Measurements from ENCODE around the gene SDR42E2. TPM values are rescaled to one million over a fixed set of nuclear protein-coding genes. Genes with fewer than 3 reads are reported as not detected.

SDR42E2 gene
- total and polyA plus RNA-seq, 2 of the 8 experiments (the other 6 are each of a cell fraction or from before 2014, with no cell fraction given), result 0.08 TPM; not detected in 1

DNA sequence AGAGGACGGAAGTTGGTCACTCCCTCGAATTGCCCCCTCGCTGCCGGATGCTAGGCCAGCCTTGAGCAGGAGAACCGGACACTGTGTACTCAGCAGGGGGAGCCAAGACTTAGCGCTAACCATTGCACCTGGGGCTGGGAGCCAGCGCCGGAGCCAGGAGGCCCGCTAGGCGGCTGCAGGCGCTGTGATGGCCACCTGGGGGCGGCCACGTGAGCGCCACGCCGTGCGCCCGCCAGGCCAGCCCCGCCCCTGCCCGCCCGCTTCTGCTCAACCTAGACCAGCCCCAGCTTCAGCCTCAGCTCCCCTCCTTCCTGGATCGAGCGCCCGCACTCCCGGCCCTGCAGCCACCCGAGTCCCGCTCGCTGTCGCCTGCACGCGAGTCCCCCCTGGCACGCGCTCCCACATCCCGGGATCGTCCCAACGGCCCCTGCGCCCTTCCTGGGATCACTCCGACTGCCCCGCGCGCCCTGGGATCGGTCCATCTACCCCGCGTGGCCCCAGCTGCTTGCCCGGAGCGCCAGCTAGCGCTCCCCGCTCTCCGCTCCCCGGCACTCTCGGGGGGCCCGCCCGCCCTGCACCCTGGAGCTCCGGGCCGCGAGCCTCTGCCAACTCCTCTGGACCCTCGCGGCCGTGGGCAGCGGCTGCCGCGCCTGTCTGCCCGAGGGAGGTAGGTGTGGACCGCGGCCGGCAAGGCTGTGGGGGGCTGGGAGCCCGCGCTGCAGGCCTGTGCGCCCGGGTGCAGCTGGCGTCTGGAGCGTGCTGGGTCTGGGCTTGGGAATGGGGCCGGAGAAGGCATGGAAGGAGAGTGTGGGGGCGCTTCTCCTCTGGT lies 43.9 kb downstream of the SDR42E2 start, which contains the start of gene EEF2K:
TSS of gene EEF2K (plus strand) at position 266 of the 829 bp plus-strand sequence. CDS start 19,452 bp downstream, outside the sequence.
- Histone ChIP-seq H3K9me3 (ENCODE audit: insufficient read depth in 2 of 2, low read depth in 1 of 2, low read length in 1 of 2) (peaks cover 0 to 6% of the 10 kb centered on the region in 2 experiments; a peak in 1 of 4 replicates), H4K20me1 (replicated peaks in 1 of 2; ENCODE audit: control insufficient read depth in 1 of 2, insufficient read depth in 2 of 2, low read length in 2 of 2) (peaks cover 0 to 3% of the 10 kb centered on the region in 2 experiments), H2BK5ac (ENCODE audit: low read depth, low read length) (peak within 1 kb of the TSS; percentile 75; the same call in 1 of the 2 replicates), H2AK5ac (ENCODE audit: low read depth, low read length) (no peak within 1 kb of the TSS), H3K79me1 (ENCODE audit: low read depth, low read length) (peaks cover 5% of the 10 kb centered on the region; the same call in 1 of the 2 replicates), H4K5ac (ENCODE audit: insufficient read length, low read depth, low read length) (peak within 1 kb of the TSS; percentile 42), H3K79me2 (ENCODE audit: control insufficient read depth in 1 of 2, insufficient read depth in 2 of 2, low read length in 2 of 2) (peaks cover 3 to 40% of the 10 kb centered on the region in 2 experiments; a peak in 3 of 4 replicates), H3K14ac (ENCODE audit: insufficient read length) (no peak within 1 kb of the TSS), H4K8ac (ENCODE audit: extremely low read depth, insufficient read depth, low read length) (peak within 1 kb of the TSS; percentile 57), H2BK12ac (ENCODE audit: low read depth, low read length) (no peak within 1 kb of the TSS), H3K18ac (ENCODE audit: extremely low read depth, low read length) (peak within 1 kb of the TSS; percentile 94), H3K4me2 (ENCODE audit: insufficient read depth in 1 of 2, low read depth in 2 of 2, low read length in 2 of 2) (peak within 1 kb of the TSS; percentile 73 to 77), H3K4me1 (replicated peaks in 1 of 4; ENCODE audit: control insufficient read depth in 3 of 4, insufficient read depth in 4 of 4, low read length in 3 of 4) (peaks cover 0 to 7% (median 4%) of the 10 kb centered on the region in 4 experiments; a peak in 4 of 7 replicates), H2AFZ (ENCODE audit: low read length) (no peak within 1 kb of the TSS), H3K23me2 (ENCODE audit: low read depth, low read length) (peaks cover 6% of the 10 kb centered on the region), H3K4me3 (ENCODE audit: extremely low read depth in 1 of 4, insufficient read depth in 2 of 4, low read depth in 3 of 4, low read length in 4 of 4) (peak within 1 kb of the TSS; percentile 65 to 85 (median 76)), H3K27ac (ENCODE audit: low read depth, low read length) (no peak within 1 kb of the TSS), H2BK15ac (ENCODE audit: low read length) (no peak within 1 kb of the TSS), H4K91ac (replicated peaks; ENCODE audit: insufficient read length, low read length) (peak within 1 kb of the TSS; percentile 25), H3K27me3 (replicated peaks in 1 of 4; ENCODE audit: control insufficient read depth in 3 of 4, extremely low read depth in 1 of 4, insufficient read depth in 3 of 4, low read length in 3 of 4) (no peaks in the 10 kb centered on the region), H3K56ac (replicated peaks; ENCODE audit: insufficient read length, low read depth, low read length) (peak within 1 kb of the TSS; percentile 4), H2BK20ac (ENCODE audit: low read length) (no peak within 1 kb of the TSS), H3K4ac (replicated peaks; ENCODE audit: insufficient read length, low read depth, low read length) (no peak within 1 kb of the TSS), H2BK120ac (replicated peaks; ENCODE audit: low read depth, low read length) (no peak within 1 kb of the TSS), H3K23ac (ENCODE audit: insufficient read length) (no peak within 1 kb of the TSS), H3K36me3 (ENCODE audit: control insufficient read depth in 2 of 4, insufficient read depth in 4 of 4, low read length in 3 of 4) (no peaks in the 10 kb centered on the region), H3K9ac (replicated peaks in 1 of 4; ENCODE audit: extremely low read depth in 1 of 4, low read depth in 3 of 4, low read length in 3 of 4) (peak within 1 kb of the TSS in 3 of 4 experiments; percentile 38 to 81 (median 50); a peak in 6 of 7 replicates)
- WGBS, 2 experiments (ENCODE audit: extremely low coverage in 1 of 2, insufficient coverage in 1 of 2, insufficient read length in 1 of 2, insufficient replicate concordance in 2 of 2, low coverage in 1 of 2, low lambda C conversion rate in 2 of 2, missing lambda C conversion rate in 1 of 2), result 1% methylated on average over 68 of the region's 74 CpGs; no CpG with 5 or more reads in 1 of the 2 experiments
- DNase-seq (ENCODE audit: low read depth in 1 of 2, low spot score in 2 of 2) (peak; percentile 83 to 89), FAIRE-seq (no peak)
- ChIA-PET POLR2A (ENCODE audit: partially characterized antibody) (interaction anchor here (0.9 to 3.0 kb wide), 8 partner anchors 9 to 91 kb away, joined by 3 to 18 read pairs (median 4); partner anchors contain the start of gene POLR3E), CTCF (ENCODE audit: partially characterized antibody) (interaction anchor here (0.8 to 11.1 kb wide), 12 partner anchors 9 to 137 kb away, joined by 3 to 66 read pairs (median 6); partner anchors contain the start of gene POLR3E)
- TF ChIP-seq NRF1 (IDR thresholded peaks at IDR 0.05; ENCODE audit: low read depth, low read length) (no peak), HDAC2 (IDR thresholded peaks at IDR 0.05; ENCODE audit: borderline replicate concordance in 1 of 2, low read depth in 2 of 2, low read length in 2 of 2) (peak; percentile 22 to 90; a peak in 3 of 4 replicates), KDM1A (IDR thresholded peaks at IDR 0.05; ENCODE audit: borderline replicate concordance, low read length) (no peak), RBBP5 (IDR thresholded peaks at IDR 0.05; ENCODE audit: borderline replicate concordance, low read depth, low read length) (peak; percentile 98; the same call in 1 of the 2 replicates), BRCA1 (IDR thresholded peaks at IDR 0.05; ENCODE audit: low read depth, low read length) (no peak), POLR2AphosphoS5 (IDR thresholded peaks at IDR 0.05; ENCODE audit: low read depth, low read length) (no peak), ASH2L (IDR thresholded peaks at IDR 0.05; ENCODE audit: low read length) (peak; percentile 93), YY1 (IDR thresholded peaks at IDR 0.05; ENCODE audit: low read depth, low read length) (peak; percentile 68; the same call in 1 of the 2 replicates)
- TF ChIP-seq, protein P1, sequence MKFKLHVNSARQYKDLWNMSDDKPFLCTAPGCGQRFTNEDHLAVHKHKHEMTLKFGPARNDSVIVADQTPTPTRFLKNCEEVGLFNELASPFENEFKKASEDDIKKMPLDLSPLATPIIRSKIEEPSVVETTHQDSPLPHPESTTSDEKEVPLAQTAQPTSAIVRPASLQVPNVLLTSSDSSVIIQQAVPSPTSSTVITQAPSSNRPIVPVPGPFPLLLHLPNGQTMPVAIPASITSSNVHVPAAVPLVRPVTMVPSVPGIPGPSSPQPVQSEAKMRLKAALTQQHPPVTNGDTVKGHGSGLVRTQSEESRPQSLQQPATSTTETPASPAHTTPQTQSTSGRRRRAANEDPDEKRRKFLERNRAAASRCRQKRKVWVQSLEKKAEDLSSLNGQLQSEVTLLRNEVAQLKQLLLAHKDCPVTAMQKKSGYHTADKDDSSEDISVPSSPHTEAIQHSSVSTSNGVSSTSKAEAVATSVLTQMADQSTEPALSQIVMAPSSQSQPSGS (IDR thresholded peaks at IDR 0.05; ENCODE audit: low read length), result no peak
